Caco-2 (cell line): Measurements from ENCODE around the gene CCDC50. TPM values are rescaled to one million over a fixed set of nuclear protein-coding genes. Genes with fewer than 3 reads are reported as not detected.

ENCODE experiments used
- BruUV-seq: library from RNA; stranded (reverse); fragments of 400-500 nt; replicated peaks from 2 replicates; lab custom pipeline; 2021; lab: Mats Ljungman, UMichigan
- CTCF ChIA-PET: fragments of 300-600 bp; sonication (Branson Sonifier 250); formaldehyde crosslinking; loops from one replicate; lab custom pipeline; 2022; ENCODE audit warnings: antibody characterized with exemption; lab: Charles Lee
- POLR2A ChIA-PET: fragments of 300-600 bp; sonication (Branson Sonifier 250); formaldehyde crosslinking; loops from one replicate; lab custom pipeline; 2022; ENCODE audit warnings: antibody characterized with exemption; lab: Charles Lee
- DNase-seq, 2 experiments: peaks; one replicate each; pipeline versions ENCODE4 v3.0.0 to v3.0.0-alpha.2; 2020 to 2022
- H3K27me3 ChIP-seq: replicated peaks from 2 replicates; pipeline ENCODE4 v1.6.0; 2011; ENCODE audit warnings: low read length; ENCODE audit not compliant: control insufficient read depth, insufficient read depth
- H3K36me3 ChIP-seq: 2 replicates; pipeline ENCODE4 v1.5.1; 2011; ENCODE audit warnings: low read length; ENCODE audit not compliant: control insufficient read depth, insufficient read depth
- H3K4me1 ChIP-seq: fragments of 250-450 bp; sonication (Bioruptor Pico); 2 replicates; pipeline ENCODE4 v1.5.1; 2020; ENCODE audit warnings: mild to moderate bottlenecking
- H3K4me3 ChIP-seq: 2 replicates; pipeline ENCODE4 v1.5.1; 2011; ENCODE audit warnings: low read depth, mild to moderate bottlenecking, control low read depth, low read length
- H3K9me3 ChIP-seq: fragments of 250-450 bp; sonication (Bioruptor Pico); 2 replicates; pipeline ENCODE4 v1.5.1; 2020; ENCODE audit warnings: mild to moderate bottlenecking, moderate library complexity
- H3K27ac Mint-ChIP-seq: one replicate; pipeline ENCODE4 v1.8.0; 2022; ENCODE audit warnings: mixed read lengths; ENCODE audit not compliant: unreplicated experiment
- H3K27me3 Mint-ChIP-seq: one replicate; pipeline ENCODE4 v1.8.0; 2022; ENCODE audit warnings: mixed read lengths; ENCODE audit not compliant: insufficient read depth, unreplicated experiment
- H3K36me3 Mint-ChIP-seq: one replicate; pipeline ENCODE4 v1.8.0; 2022; ENCODE audit warnings: mild to moderate bottlenecking, mixed read lengths; ENCODE audit not compliant: insufficient read depth, unreplicated experiment
- H3K4me1 Mint-ChIP-seq: one replicate; pipeline ENCODE4 v1.8.0; 2022; ENCODE audit warnings: low read depth, mixed read lengths; ENCODE audit not compliant: unreplicated experiment
- H3K4me3 Mint-ChIP-seq: one replicate; pipeline ENCODE4 v1.8.0; 2022; ENCODE audit warnings: mild to moderate bottlenecking, moderate library complexity, mixed read lengths; ENCODE audit not compliant: unreplicated experiment
- H3K9me3 Mint-ChIP-seq: one replicate; pipeline ENCODE4 v1.8.0; 2022; ENCODE audit warnings: mixed read lengths; ENCODE audit not compliant: unreplicated experiment
- intact Hi-C: fragments of 100-400 bp; cut with micrococcal nuclease; formaldehyde crosslinking; loops from one replicate; pipeline ENCODE4 v1.10.0; 2022; ENCODE audit not compliant: unreplicated experiment
- total RNA-seq: library from RNA; stranded (reverse); gene quantifications from 2 replicates; pipeline ENCODE4 v1.2.3, GENCODE V29; 2022
- TF ChIP-seq, protein P1 (sequence below), 2 experiments: fragments of 200-600 bp in 1 of 2; IDR thresholded peaks; 1 replicate in 1 of 2; 2 replicates in 1 of 2; pipeline versions ENCODE4 v1.5.1 to v1.8.0; 2011 to 2022; ENCODE audit warnings: antibody characterized with exemption in 1 of 2, control low read depth in 1 of 2, inconsistent platforms in 1 of 2, low read depth in 1 of 2, low read length in 1 of 2, mild to moderate bottlenecking in 1 of 2, moderate library complexity in 1 of 2; ENCODE audit not compliant: insufficient read depth in 1 of 2, severe bottlenecking in 1 of 2, unreplicated experiment in 1 of 2

CCDC50 gene
- total RNA-seq, 1 experiment from 2014 or later = 53.1 TPM

DNA sequence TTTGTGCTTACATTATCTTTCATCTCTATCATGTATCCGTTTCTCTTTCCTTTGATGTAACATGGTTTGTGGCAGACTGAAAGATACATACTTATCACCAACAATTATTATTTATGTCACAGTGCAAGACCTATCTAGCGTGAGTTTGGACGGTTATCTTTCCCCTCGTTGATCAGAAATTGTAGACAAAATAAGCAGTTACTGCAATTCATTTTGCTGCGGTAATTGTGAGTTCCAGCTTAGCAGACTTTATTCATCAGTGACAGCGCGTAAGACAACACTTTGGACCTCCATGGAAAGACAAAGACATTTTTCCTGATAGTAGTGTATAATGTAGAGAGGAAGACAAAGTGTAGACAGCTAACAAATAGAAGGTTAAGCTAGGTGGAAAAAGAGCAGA, 52.1 kb downstream of the CCDC50 start:
- H3K4me1 Mint-ChIP-seq = no peaks in the 10 kb centered on the region
- no peaks in the 10 kb centered on the region for H3K36me3 ChIP-seq
- no peaks in the 10 kb centered on the region for H3K9me3 Mint-ChIP-seq
- H3K4me3 ChIP-seq = no peak overlapping the region
- no peaks in the 10 kb centered on the region for H3K4me1 ChIP-seq
- no peaks in the 10 kb centered on the region for H3K27me3 Mint-ChIP-seq
- ChIA-PET CTCF (no interaction called here), POLR2A (no interaction called here)
- TF ChIP-seq, protein P1, sequence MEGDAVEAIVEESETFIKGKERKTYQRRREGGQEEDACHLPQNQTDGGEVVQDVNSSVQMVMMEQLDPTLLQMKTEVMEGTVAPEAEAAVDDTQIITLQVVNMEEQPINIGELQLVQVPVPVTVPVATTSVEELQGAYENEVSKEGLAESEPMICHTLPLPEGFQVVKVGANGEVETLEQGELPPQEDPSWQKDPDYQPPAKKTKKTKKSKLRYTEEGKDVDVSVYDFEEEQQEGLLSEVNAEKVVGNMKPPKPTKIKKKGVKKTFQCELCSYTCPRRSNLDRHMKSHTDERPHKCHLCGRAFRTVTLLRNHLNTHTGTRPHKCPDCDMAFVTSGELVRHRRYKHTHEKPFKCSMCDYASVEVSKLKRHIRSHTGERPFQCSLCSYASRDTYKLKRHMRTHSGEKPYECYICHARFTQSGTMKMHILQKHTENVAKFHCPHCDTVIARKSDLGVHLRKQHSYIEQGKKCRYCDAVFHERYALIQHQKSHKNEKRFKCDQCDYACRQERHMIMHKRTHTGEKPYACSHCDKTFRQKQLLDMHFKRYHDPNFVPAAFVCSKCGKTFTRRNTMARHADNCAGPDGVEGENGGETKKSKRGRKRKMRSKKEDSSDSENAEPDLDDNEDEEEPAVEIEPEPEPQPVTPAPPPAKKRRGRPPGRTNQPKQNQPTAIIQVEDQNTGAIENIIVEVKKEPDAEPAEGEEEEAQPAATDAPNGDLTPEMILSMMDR (IDR thresholded peaks at IDR 0.05; ENCODE audit: insufficient read depth in 1 of 2, low read depth in 1 of 2, low read length in 1 of 2, severe bottlenecking in 1 of 2, unreplicated experiment in 1 of 2) = no peak
- BruUV-seq = no TSS peak
- DNase-seq = no peak
- H3K4me3 Mint-ChIP-seq = no peak overlapping the region
- H3K36me3 Mint-ChIP-seq = peaks cover 21% of the 10 kb centered on the region
- no peak overlapping the region for H3K27ac Mint-ChIP-seq
- intact Hi-C loops = no loop called here
- no peaks in the 10 kb centered on the region for H3K27me3 ChIP-seq
- H3K9me3 ChIP-seq = no peaks in the 10 kb centered on the region

DNA sequence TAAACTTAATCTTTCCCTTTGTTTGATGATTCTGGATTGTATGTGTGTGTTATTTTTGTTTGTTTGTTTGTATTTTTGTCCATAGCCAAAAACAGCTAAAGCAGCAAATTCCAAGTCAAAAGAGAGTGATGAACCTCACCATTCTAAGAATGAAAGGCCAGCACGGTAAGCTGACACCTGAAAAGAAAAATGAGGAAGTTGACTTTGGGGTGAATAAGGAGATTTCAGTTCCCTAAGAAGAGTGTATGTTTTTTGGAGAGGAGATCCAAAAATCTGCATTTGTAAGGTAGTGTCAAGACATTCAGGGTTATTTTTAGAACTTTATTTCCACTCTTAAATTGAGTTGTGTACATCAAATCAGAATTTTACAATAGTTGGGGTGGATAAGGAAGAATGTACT, 53.5 kb downstream of the CCDC50 start:
- CTCF ChIA-PET = no interaction called here
- Mint-ChIP-seq H3K4me3 (no peak overlapping the region), H3K9me3 (no peaks in the 10 kb centered on the region), H3K27me3 (no peaks in the 10 kb centered on the region), H3K4me1 (no peaks in the 10 kb centered on the region), H3K27ac (no peak overlapping the region), H3K36me3 (peaks cover 21% of the 10 kb centered on the region)
- Histone ChIP-seq H3K36me3 (no peaks in the 10 kb centered on the region), H3K4me3 (no peak overlapping the region), H3K9me3 (no peaks in the 10 kb centered on the region), H3K4me1 (no peaks in the 10 kb centered on the region), H3K27me3 (no peaks in the 10 kb centered on the region)
- intact Hi-C loops = no loop called here
- DNase-seq = no peak
- BruUV-seq = no TSS peak
- POLR2A ChIA-PET = no interaction called here
- TF ChIP-seq, protein P1 (IDR thresholded peaks at IDR 0.05; ENCODE audit: insufficient read depth in 1 of 2, low read depth in 1 of 2, low read length in 1 of 2, severe bottlenecking in 1 of 2, unreplicated experiment in 1 of 2) = no peak

DNA sequence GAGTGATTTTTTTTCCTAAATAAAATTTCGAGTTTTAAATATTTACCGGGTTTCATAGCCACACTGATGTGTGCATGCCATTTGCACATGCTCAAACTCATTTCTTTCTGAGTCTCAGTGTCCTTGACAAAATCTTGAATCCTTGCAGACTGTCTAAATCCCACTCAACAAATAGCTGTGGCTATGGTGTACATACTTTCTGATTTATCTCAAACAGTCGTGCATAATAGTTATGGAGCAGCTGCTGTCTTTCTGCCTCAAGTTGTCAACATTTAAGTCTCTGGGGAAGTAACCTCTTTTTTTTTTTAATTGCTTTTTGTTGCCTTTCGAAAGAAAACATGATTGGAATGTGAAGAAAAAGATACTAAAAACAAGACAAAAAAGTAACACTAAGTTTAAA, 53.9 kb downstream of the CCDC50 start:
- ChIA-PET POLR2A (no interaction called here), CTCF (no interaction called here)
- no peaks in the 10 kb centered on the region for H3K9me3 ChIP-seq
- no peaks in the 10 kb centered on the region for H3K36me3 ChIP-seq
- H3K27me3 ChIP-seq = no peaks in the 10 kb centered on the region
- intact Hi-C loops = no loop called here
- TF ChIP-seq, protein P1 (IDR thresholded peaks at IDR 0.05; ENCODE audit: insufficient read depth in 1 of 2, low read depth in 1 of 2, low read length in 1 of 2, severe bottlenecking in 1 of 2, unreplicated experiment in 1 of 2) = no peak
- no peak for DNase-seq
- H3K36me3 Mint-ChIP-seq = peaks cover 21% of the 10 kb centered on the region
- no peak overlapping the region for H3K27ac Mint-ChIP-seq
- H3K9me3 Mint-ChIP-seq = no peaks in the 10 kb centered on the region
- H3K4me3 ChIP-seq = no peak overlapping the region
- H3K4me1 ChIP-seq = no peaks in the 10 kb centered on the region
- no peaks in the 10 kb centered on the region for H3K4me1 Mint-ChIP-seq
- no peak overlapping the region for H3K4me3 Mint-ChIP-seq
- no TSS peak for BruUV-seq
- no peaks in the 10 kb centered on the region for H3K27me3 Mint-ChIP-seq
